Fibroblast of skin of right quadriceps (primary cell): ENCODE measurements around the gene HDHD2.
A peak's percentile ranks its signal among the peaks of the same experiment; 100 is the strongest.
"Not testable (repeated sequence)": the region's sequence is repeated elsewhere in the genome, so short reads cannot be mapped to it uniquely, and the experiment has no call there.

Experiments used
- DNase-seq: peaks from one replicate; pipeline ENCODE4 v3.0.0-alpha.2; 2013

HDHD2 gene, protein sequence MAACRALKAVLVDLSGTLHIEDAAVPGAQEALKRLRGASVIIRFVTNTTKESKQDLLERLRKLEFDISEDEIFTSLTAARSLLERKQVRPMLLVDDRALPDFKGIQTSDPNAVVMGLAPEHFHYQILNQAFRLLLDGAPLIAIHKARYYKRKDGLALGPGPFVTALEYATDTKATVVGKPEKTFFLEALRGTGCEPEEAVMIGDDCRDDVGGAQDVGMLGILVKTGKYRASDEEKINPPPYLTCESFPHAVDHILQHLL

GRCh38 chr18:47150029-47150823 is at the start of gene HDHD2:
HDHD2 (minus strand) TSS chr18:47150500; CDS start chr18:47136439, 14,061 bp downstream.
- peak; percentile 71 for DNase-seq

DNA sequence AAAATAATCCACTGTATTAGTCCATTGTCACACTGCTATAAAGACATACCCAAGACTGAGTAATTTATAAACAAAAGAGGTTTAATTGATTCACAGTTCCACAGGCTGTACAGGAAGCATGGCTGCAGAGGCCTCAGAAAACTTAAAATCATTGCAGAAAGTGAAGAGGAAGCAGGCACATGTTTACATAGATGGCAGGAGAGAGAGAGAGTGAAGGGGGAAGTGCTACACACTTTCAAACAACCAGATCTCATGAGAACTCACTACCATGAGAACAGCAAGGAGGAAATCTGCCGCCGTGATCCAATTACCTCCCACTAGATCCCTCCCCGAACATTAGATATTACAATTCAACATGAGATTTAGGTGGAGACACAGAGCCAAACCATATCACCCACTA is 45.7 kb upstream of the HDHD2 start:
- DNase-seq = not testable (repeated sequence)

GRCh38 chr18:47191961-47192360 is 41.7 kb upstream of the HDHD2 start:
- no peak for DNase-seq

GRCh38 chr18:47187721-47188120 is 37.4 kb upstream of the HDHD2 start:
- no peak for DNase-seq

GRCh38 chr18:47184419-47185050 is 34.2 kb upstream of the HDHD2 start:
- peak; percentile 11 for DNase-seq

- not testable (repeated sequence) for DNase-seq
Observed at GRCh38 chr18:47182156-47182555, 31.9 kb upstream of the HDHD2 start.

GRCh38 chr18:47180765-47181164 is 30.5 kb upstream of the HDHD2 start:
- no peak for DNase-seq

DNA sequence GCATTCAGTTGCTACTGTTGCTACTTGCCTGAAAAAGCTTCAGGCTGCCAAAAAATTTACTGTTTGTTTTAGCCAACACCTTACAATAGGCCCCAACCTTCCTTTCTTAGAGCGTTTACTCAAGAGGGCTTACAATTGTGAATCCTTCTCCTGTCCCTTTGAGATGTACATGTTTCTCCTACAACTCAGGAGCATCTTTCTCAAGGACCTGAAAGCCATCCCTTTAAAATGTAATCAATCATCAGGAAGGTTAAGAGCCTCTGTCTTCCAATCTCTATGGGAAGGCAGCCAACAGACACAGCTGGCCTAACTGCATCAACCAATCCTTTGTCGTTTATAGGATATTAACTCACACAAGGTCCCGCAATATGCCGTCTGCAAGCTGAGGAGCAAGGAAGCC is 29.2 kb upstream of the HDHD2 start:
- no peak for DNase-seq

DNA sequence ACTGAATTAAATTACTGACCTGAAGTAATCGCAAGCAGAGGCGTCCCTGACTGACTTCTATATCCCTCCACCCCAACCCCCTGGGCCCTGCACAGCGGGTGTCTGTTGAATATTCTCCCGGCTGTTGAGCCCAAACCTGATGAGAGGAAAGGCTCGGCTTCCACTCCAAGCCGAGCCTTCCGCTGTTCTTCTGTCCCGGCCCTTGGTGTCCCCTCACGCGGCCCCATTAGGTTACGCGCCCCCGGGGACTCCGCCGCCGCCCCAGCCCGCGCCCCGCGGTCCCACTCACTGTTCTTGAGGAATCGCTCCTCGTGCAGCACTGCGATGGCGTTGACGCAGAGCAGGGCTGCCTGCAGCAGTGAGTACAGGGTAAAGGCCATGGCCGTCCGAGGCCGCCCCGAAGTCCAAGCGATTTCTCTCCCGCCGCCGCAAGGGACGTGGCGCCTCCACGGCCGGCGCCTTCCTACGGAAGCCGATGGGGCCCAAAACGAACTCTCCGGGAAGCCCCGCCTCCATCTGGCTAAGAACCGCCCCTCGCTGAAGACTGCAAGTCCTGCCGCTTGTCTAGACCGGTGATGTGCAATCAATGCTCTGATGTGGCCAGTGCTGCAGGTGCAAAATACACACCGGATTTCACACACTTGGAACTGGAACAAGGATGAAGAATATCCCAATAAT is 25.7 kb upstream of the HDHD2 start, which contains the start of gene IER3IP1:
IER3IP1 (minus strand) TSS at position 467 of the 678 bp plus-strand sequence; CDS start at position 380, 87 bp downstream.
- DNase-seq = peak; percentile 92

DNA sequence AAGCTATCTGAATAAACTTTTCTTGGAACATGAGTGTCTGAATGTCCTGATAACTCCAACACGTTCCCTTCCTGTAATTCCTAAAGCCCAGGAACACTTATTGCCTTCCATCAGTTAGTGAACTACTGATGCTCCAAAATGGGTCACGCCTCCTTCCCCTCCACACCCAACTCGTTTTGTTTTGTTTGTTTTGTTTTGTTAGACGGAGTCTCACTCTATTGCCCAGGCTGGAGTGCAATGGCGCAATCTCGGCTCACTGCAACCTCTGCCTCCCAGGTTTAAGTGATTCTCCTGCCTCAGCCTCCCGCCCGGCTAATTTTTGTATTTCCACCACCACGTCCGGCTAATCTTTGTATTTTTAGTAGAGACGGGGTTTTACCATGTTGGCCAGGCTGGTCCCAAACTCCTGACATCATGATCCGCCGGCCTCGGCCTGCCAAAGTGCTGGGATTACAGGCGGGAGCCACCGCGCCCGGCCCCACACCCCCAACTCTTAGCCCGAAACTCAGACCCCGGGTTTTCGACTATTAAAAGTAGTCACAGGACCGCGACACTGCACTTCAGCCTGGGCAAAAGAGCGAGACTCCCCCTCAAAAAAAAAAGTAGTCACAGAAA is 25.1 kb upstream of the HDHD2 start:
- peak; percentile 6 for DNase-seq

- DNase-seq = no peak
Observed at GRCh38 chr18:47174545-47175116, 24.3 kb upstream of the HDHD2 start.

DNA sequence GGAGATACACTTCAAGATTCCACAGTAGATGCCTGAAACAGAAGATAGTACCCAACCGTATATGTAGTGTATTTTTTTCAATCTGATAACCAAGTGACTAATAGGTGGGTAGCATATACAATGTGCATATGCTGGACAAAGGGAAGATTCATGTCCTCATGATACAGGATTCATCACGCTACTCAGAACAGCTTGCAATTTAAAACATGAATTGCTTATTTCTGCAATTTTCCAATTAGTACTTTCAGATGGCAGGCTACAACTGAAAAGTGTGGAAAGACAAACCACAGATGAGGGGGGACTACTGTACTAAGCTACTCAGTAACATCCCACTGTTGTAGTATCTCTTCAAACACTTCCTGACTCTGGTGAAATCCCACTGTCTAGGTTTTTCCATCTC is 22.2 kb upstream of the HDHD2 start:
- no peak for DNase-seq

- no peak for DNase-seq
Observed at GRCh38 chr18:47168913-47169312, 18.6 kb upstream of the HDHD2 start.

DNA sequence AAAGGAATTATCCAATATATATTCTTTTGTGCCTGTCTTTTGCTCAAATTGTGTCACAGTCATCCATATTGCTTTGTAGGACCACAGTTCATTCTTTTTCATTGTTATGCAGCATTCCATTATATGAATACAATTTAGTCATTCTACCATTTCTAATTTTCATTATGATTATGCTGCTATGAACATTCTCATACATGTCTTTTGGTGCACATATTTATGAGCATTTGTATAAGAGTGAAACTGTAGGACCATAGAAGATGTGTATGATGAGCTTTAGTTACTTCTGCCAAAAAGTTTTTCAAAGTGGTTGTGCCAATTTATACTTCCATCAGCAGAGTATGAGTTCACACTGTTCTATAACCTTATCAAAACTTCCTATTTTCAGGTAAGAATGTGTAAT is 18.2 kb upstream of the HDHD2 start:
- DNase-seq = no peak

DNA sequence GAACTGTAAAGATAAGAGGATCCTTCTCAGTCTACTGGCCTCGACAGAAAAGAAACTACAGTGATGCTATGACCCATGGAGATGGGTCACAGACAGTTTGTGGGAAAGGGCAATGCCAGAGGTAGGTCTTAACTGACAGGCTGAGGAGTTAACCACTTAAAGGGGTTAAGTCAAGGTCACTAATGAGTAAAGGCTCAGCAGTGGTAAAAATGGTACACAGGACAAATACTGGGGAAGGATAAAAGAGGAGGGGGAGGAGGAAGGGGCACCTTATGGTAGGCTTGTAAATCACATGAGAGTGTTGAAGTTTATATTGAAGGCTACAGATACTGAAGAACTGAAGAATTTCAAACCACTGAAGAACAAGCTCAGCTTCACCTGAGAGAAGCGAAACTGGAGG is 16.0 kb upstream of the HDHD2 start:
- no peak for DNase-seq

GRCh38 chr18:47163241-47163640 is 12.9 kb upstream of the HDHD2 start:
- DNase-seq = peak; percentile 65

DNA sequence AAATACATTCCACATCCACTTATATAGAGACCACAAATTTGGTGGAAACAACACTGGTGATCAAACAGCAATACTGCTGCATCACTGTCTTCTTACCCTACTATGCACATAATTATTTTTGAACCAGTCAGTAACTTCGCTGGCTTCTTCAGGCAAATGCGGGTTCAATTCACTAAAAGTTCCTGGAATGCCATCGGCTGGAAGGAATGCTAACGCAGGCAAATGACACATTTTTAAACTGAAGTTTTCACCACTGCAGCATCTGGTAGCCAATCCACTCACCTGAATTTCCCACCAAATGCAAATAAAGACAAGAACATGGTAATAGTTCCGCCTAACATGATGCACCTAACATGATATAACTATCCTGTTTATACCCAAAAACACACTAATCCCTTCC is 10.0 kb upstream of the HDHD2 start:
- DNase-seq = no peak

GRCh38 chr18:47158404-47158803 is 8.1 kb upstream of the HDHD2 start:
- DNase-seq = peak; percentile 40

DNA sequence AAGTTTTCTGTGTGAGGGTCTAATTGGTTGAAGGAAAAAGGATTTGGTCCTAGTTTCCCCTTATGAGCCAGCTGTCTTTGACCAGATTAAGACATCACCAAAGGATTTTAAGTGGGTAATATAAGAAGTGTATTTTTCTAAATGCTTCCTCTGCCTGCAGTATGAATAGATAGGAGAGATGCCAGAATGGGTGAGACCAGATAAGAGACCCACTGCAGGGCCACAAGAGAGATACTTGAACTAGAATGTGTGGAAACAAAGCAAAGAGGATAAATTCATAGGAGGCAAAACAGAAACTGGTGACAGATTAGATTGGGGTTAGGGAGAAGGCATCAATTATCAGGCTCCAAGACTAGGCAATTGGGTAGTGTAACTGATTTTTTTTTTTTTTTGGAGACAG is 1.1 kb upstream of the HDHD2 start:
- DNase-seq = no peak

DNA sequence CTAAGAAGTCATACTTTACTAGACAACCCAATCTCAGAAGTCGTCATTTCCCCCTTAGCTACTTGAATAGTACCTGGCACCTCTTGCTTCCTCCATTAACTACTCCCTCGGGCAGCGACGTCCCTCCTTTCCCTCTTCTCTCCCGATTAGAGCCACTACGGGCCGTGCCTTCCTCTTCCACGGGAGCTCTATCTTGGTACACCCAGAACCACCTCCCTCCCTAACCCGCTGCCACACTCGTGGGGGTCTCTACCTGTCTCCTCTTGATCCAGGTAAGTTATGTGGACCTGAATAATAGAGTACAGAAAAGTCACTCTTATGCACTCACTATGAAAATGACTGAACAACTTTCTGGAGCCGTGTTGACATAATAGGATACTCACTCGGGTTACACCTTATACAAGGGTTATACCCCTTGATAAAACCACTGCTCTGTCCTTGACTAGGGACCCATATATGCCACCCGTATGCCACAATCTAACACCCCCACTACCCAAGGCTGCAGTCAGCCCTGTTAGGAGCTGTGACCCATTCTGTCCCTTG is 595 bp upstream of the HDHD2 start:
- DNase-seq = no peak

DNA sequence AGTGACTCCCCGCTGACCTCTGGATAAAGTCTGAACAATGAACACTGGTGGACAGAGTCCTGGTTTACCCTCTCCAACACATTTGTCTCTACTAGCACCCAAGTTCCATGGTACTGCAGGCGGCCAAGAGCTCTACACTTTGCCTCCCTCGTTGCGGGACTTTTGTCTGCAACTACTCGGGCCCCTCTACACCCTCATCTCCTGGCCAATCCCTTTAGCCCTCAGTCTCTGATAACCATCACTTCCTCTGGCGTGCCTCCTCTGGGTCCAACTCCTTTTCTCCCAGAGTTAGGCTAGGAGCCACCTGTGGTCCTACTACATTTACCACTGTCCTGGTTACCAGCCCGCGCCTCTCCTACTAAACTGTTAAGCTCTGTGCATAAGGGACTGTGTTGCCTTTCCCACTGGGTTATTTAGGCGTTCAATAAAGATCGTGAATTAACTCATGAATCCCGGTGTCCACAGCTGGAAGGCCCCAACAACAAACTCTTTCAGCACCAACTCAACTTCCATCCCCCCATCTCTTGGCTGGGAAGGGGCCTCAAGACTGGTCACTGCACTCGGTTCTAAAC is 757 bp downstream of the HDHD2 start:
- no peak for DNase-seq

- DNase-seq = no peak
Observed at GRCh38 chr18:47146206-47146605, 4.1 kb downstream of the HDHD2 start.
